Activated naive CD8-positive, alpha-beta T cell treated with anti-CD3 and anti-CD28 coated beads, Interleukin-2, amount 50 U/mL, for 16 hours (primary cell): ENCODE results near the gene THAP3.
A peak's percentile ranks its signal among the peaks of the same experiment; 100 is the strongest.

Source experiments
- DNase-seq: peaks from one replicate; pipeline ENCODE4 v3.0.0-alpha.2; 2020; ENCODE audit warnings: low read depth, low spot score

The THAP3 gene

GRCh38 chr1:6624710-6625583 is at the start of gene THAP3:
TSS of gene THAP3 (plus strand) at chr1:6624868. CDS start at chr1:6625219, 351 bp downstream.
- peak; percentile 75 for DNase-seq

- DNase-seq, result no peak
These were observed 46.7 kb upstream of the THAP3 start for GRCh38 chr1:6577831-6578525.

- no peak for DNase-seq
These were observed 45.9 kb upstream of the THAP3 start for GRCh38 chr1:6578624-6579373.

- peak; percentile 91 for DNase-seq
These were observed 45.1 kb upstream of the THAP3 start, which contains the start of gene ZBTB48 for GRCh38 chr1:6579374-6580118. TSS of gene ZBTB48 (plus strand) at chr1:6579994. CDS start at chr1:6580610, 616 bp downstream.

- DNase-seq, result no peak
These were observed 44.5 kb upstream of the THAP3 start for GRCh38 chr1:6580119-6580592.

GRCh38 chr1:6580593-6581409 is 43.9 kb upstream of the THAP3 start:
- no peak for DNase-seq

GRCh38 chr1:6581561-6582305 is 42.9 kb upstream of the THAP3 start:
- DNase-seq, result no peak

- no peak for DNase-seq
These were observed 42.3 kb upstream of the THAP3 start for GRCh38 chr1:6582370-6582769.

GRCh38 chr1:6584126-6585080 is 40.3 kb upstream of the THAP3 start:
- DNase-seq, result no peak

- DNase-seq, result no peak
These were observed 39.5 kb upstream of the THAP3 start for GRCh38 chr1:6585081-6585722.

GRCh38 chr1:6585841-6586240 is 38.8 kb upstream of the THAP3 start:
- DNase-seq, result no peak

GRCh38 chr1:6586404-6586816 is 38.3 kb upstream of the THAP3 start:
- no peak for DNase-seq

GRCh38 chr1:6587261-6588005 is 37.2 kb upstream of the THAP3 start:
- no peak for DNase-seq

GRCh38 chr1:6588128-6588892 is 36.4 kb upstream of the THAP3 start:
- no peak for DNase-seq

- DNase-seq, result no peak
These were observed 35.7 kb upstream of the THAP3 start for GRCh38 chr1:6588893-6589520.

GRCh38 chr1:6590046-6590445 is 34.6 kb upstream of the THAP3 start:
- DNase-seq, result no peak
